ENCODE data around the gene DDR1. TPM values are rescaled to one million over a fixed set of nuclear protein-coding genes. Genes with fewer than 3 reads are reported as not detected.
"Not testable (repeated sequence)": the region's sequence is repeated elsewhere in the genome, so short reads cannot be mapped to it uniquely, and the experiment has no call there.

Gene DDR1
- total RNA-seq, 4 donors from 2014 or later: 131 to 261 (median 140) TPM

DNA sequence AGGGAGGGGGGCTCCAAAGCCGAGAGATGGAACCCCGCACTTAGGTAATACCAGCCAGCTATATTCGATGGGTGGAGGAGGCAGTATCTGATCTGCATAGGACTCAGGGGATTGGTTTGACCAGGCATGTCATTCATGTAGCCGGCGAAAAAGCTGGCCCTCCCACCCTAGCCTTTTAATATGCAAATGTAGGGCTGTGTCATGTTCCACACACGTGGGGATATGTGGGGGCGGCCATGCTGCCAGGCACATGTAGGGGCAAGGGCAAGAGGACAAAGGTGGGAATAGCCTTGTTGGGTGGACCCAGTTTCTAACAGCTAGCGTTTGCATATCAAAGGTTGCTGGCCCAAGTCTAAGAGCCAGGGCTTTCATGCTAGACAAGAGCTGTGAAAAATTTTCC is 39.1 kb upstream of the DDR1 start:
- no peaks in the 10 kb centered on the region for H3K9me3 ChIP-seq
- H3K36me3 ChIP-seq: no peaks in the 10 kb centered on the region
- H3K27ac ChIP-seq: no peak overlapping the region
- intact Hi-C loops (cut with DNase I): no loop called here
- H3K27me3 ChIP-seq: no peaks in the 10 kb centered on the region
- no peak for DNase-seq
- 48 to 60% methylated on average over 8 of the region's 8 CpGs for WGBS, 2 donors
- no peak overlapping the region for H3K4me3 ChIP-seq
- H3K4me1 ChIP-seq: peaks cover 4 to 66% (median 18%) of the 10 kb centered on the region in 3 donors
- TF ChIP-seq POLR2A (IDR thresholded peaks at IDR 0.05) (no peak), CTCF (IDR thresholded peaks at IDR 0.05) (no peak)

GRCh38 chr6:30847421-30847970 is 36.8 kb upstream of the DDR1 start:
- H3K27me3 ChIP-seq: no peaks in the 10 kb centered on the region
- intact Hi-C loops (cut with DNase I): no loop called here
- no peaks in the 10 kb centered on the region for H3K36me3 ChIP-seq
- TF ChIP-seq CTCF (IDR thresholded peaks at IDR 0.05) (no peak), POLR2A (IDR thresholded peaks at IDR 0.05) (no peak)
- peaks cover 0 to 13% (median 4%) of the 10 kb centered on the region in 3 donors for H3K9me3 ChIP-seq
- DNase-seq: no peak
- peak overlapping the region; percentile 34 to 77 (median 70) for H3K27ac ChIP-seq
- 42 to 52% methylated on average over 11 of the region's 11 CpGs for WGBS, 2 donors
- H3K4me3 ChIP-seq: no peak overlapping the region
- peaks cover 4 to 51% (median 15%) of the 10 kb centered on the region in 3 donors for H3K4me1 ChIP-seq

DNA sequence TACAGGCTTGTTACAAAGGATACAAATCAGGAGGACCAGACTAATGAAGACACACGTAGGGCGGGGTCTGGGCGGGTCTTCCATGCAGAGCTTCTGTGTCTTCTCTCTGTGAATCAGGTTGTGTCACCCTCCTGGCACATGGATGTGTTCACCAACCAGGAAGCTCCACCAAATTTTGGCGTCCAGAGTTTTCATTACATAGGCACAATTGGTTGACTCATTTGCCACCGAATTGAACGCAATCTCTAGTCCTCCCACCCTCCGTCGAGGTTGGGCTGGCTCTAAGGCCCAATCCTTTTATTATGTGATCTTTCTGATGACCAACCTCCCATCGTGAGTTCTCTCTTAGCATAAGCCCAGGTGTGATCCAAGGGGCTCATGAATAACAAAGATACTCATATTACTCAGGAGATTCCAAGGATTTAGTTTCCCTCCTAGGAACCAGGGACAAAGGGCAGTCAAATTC is 36.3 kb upstream of the DDR1 start:
- TF ChIP-seq POLR2A (IDR thresholded peaks at IDR 0.05) (no peak), CTCF (IDR thresholded peaks at IDR 0.05) (no peak)
- Histone ChIP-seq H3K4me1 (peaks cover 4 to 50% (median 15%) of the 10 kb centered on the region in 3 donors), H3K27ac (peak overlapping the region; percentile 34 to 77 (median 70)), H3K36me3 (no peaks in the 10 kb centered on the region), H3K27me3 (no peaks in the 10 kb centered on the region), H3K9me3 (peaks cover 0 to 13% (median 4%) of the 10 kb centered on the region in 3 donors), H3K4me3 (no peak overlapping the region)
- intact Hi-C loops (cut with DNase I): no loop called here
- no peak for DNase-seq
- 39 to 58% methylated on average over 9 of the region's 9 CpGs for WGBS, 2 donors

GRCh38 chr6:30849903-30850651 is 34.2 kb upstream of the DDR1 start:
- H3K9me3 ChIP-seq: peaks cover 0 to 13% (median 4%) of the 10 kb centered on the region in 3 donors
- intact Hi-C loops (cut with DNase I): no loop called here
- no peak for DNase-seq
- 53 to 58% methylated on average over 5 to 6 of the region's 6 CpGs for WGBS, 2 donors
- H3K36me3 ChIP-seq: no peaks in the 10 kb centered on the region
- H3K27me3 ChIP-seq: no peaks in the 10 kb centered on the region
- H3K4me1 ChIP-seq: peaks cover 0 to 33% (median 2%) of the 10 kb centered on the region in 3 donors
- TF ChIP-seq POLR2A (IDR thresholded peaks at IDR 0.05) (no peak), CTCF (IDR thresholded peaks at IDR 0.05) (no peak)
- H3K4me3 ChIP-seq: no peak overlapping the region
- no peak overlapping the region for H3K27ac ChIP-seq

DNA sequence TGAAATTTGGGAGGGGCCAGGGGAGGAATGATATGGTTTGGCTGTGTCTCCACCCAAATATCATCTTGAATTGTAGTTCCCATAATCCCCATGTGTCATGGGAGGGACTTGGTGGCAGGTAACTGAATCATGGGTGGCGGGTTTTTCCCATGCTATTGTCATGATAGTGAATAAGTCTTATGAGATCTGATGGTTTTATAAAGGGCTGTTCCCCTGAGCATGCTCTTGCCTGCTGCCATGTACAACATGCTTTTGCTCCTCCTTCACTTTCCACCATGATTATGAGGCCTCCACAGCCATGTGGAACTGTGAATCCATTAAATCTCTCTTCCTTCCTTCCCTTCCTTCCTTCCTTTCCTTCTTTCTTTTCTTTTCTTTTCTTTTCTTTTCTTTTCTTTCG is 31.9 kb upstream of the DDR1 start:
- DNase-seq; H3K27me3 ChIP-seq; H3K4me3 ChIP-seq; intact Hi-C loops (cut with DNase I); H3K36me3 ChIP-seq; H3K27ac ChIP-seq: not testable (repeated sequence)
- Histone ChIP-seq H3K9me3 (peaks cover 0 to 13% (median 4%) of the 10 kb centered on the region in 3 donors), H3K4me1 (peaks cover 0 to 20% (median 0%) of the 10 kb centered on the region in 3 donors)
- WGBS, 2 donors: 94% methylated on average over 2 of the region's 2 CpGs
